ENCODE measurements around the gene TTC24.
A peak's percentile ranks its signal among the peaks of the same experiment; 100 is the strongest.
"Not testable (repeated sequence)": the region's sequence is repeated elsewhere in the genome, so short reads cannot be mapped to it uniquely, and the experiment has no call there.

TTC24 gene

GRCh38 chr1:156625436-156626078, 46.0 kb downstream of the TTC24 start:
- H3K4me3 ChIP-seq (ENCODE audit: low read depth, low read length) = no peak overlapping the region
- DNase-seq (ENCODE audit: low read depth) = peak; percentile 52
- TF ChIP-seq MAX (IDR thresholded peaks at IDR 0.05; ENCODE audit: low read depth, low read length) (no peak), CTCF (IDR thresholded peaks at IDR 0.05; ENCODE audit: low read depth, low read length) (peak; percentile 79)

GRCh38 chr1:156626079-156626438, 46.5 kb downstream of the TTC24 start:
- TF ChIP-seq MAX (IDR thresholded peaks at IDR 0.05; ENCODE audit: low read depth, low read length) (no peak), CTCF (IDR thresholded peaks at IDR 0.05; ENCODE audit: low read depth, low read length) (no peak), POLR2A (IDR thresholded peaks at IDR 0.05; ENCODE audit: extremely low read depth, insufficient read length) (no peak), MYC (IDR thresholded peaks at IDR 0.05; ENCODE audit: low read depth, low read length) (no peak)
- DNase-seq (ENCODE audit: low read depth) = no peak
- H3K4me3 ChIP-seq (ENCODE audit: low read depth, low read length) = no peak overlapping the region

- no peak overlapping the region for H3K4me3 ChIP-seq (ENCODE audit: low read depth, low read length)
- peak; percentile 54 for DNase-seq (ENCODE audit: low read depth)
- peak; percentile 87 for TF ChIP-seq MAX (IDR thresholded peaks at IDR 0.05; ENCODE audit: low read depth, low read length)
- peak; percentile 84 for TF ChIP-seq CTCF (IDR thresholded peaks at IDR 0.05; ENCODE audit: low read depth, low read length)
- no peak for TF ChIP-seq MYC (IDR thresholded peaks at IDR 0.05; ENCODE audit: low read depth, low read length)
Measured at GRCh38 chr1:156627313-156627880, 47.9 kb downstream of the TTC24 start.

GRCh38 chr1:156629823-156630449, 50.4 kb downstream of the TTC24 start:
- H3K4me3 ChIP-seq (ENCODE audit: low read depth, low read length) = no peak overlapping the region
- no peak for DNase-seq (ENCODE audit: low read depth)
- TF ChIP-seq POLR2A (IDR thresholded peaks at IDR 0.05; ENCODE audit: extremely low read depth, insufficient read length) (no peak), MAX (IDR thresholded peaks at IDR 0.05; ENCODE audit: low read depth, low read length) (no peak), CTCF (IDR thresholded peaks at IDR 0.05; ENCODE audit: low read depth, low read length) (no peak), MYC (IDR thresholded peaks at IDR 0.05; ENCODE audit: low read depth, low read length) (no peak)

- DNase-seq (ENCODE audit: low read depth); H3K4me3 ChIP-seq (ENCODE audit: low read depth, low read length): not testable (repeated sequence)
Measured at GRCh38 chr1:156631152-156631551, 51.6 kb downstream of the TTC24 start.

- TF ChIP-seq POLR2A (IDR thresholded peaks at IDR 0.05; ENCODE audit: extremely low read depth, insufficient read length) (no peak), MAX (IDR thresholded peaks at IDR 0.05; ENCODE audit: low read depth, low read length) (no peak), CTCF (IDR thresholded peaks at IDR 0.05; ENCODE audit: low read depth, low read length) (no peak), MYC (IDR thresholded peaks at IDR 0.05; ENCODE audit: low read depth, low read length) (no peak)
- no peak for DNase-seq (ENCODE audit: low read depth)
- H3K4me3 ChIP-seq (ENCODE audit: low read depth, low read length) = no peak overlapping the region
Measured at GRCh38 chr1:156632355-156632754, 52.8 kb downstream of the TTC24 start.

Measured in NB4 (cell line).